Type B pancreatic cell (in vitro differentiated cells): ENCODE data around the gene SPG11. TPM values are rescaled to one million over a fixed set of nuclear protein-coding genes. Genes with fewer than 3 reads are reported as not detected.

ENCODE experiments used
- DNase-seq: peaks from one replicate; pipeline ENCODE4 v3.0.0; 2021; ENCODE audit warnings: mixed read lengths; ENCODE audit not compliant: unreplicated experiment; ENCODE audit errors: extremely low spot score
- H3K27ac Mint-ChIP-seq: 2 replicates; pipeline ENCODE4 v1.8.0; 2021; ENCODE audit warnings: mild to moderate bottlenecking, mixed read lengths
- H3K27me3 Mint-ChIP-seq: 2 replicates; pipeline ENCODE4 v1.8.0; 2021; ENCODE audit warnings: mixed read lengths
- H3K36me3 Mint-ChIP-seq: 2 replicates; pipeline ENCODE4 v1.8.0; 2021; ENCODE audit warnings: mixed read lengths
- H3K4me1 Mint-ChIP-seq: one replicate; pipeline ENCODE4 v1.8.0; 2021; ENCODE audit warnings: mixed read lengths; ENCODE audit not compliant: unreplicated experiment
- H3K4me3 Mint-ChIP-seq: 2 replicates; pipeline ENCODE4 v1.8.0; 2021; ENCODE audit warnings: mild to moderate bottlenecking, mixed read lengths
- H3K9me3 Mint-ChIP-seq: 2 replicates; pipeline ENCODE4 v1.8.0; 2021; ENCODE audit warnings: mixed read lengths
- total RNA-seq: library from RNA; stranded (reverse); gene quantifications from 2 replicates; pipeline ENCODE4 v1.2.1, GENCODE V29; 2021; ENCODE audit warnings: low replicate concordance
- TF ChIP-seq, protein P1 (sequence below): fragments of 200-600 bp; sonication (generic); conservative IDR thresholded peaks from 2 replicates; pipeline ENCODE4 v1.5.0; 2021; ENCODE audit warnings: antibody characterized with exemption, mild to moderate bottlenecking

SPG11 gene
- total RNA-seq, 1 donor from 2014 or later: 80.4 TPM

- H3K27me3 Mint-ChIP-seq: peaks cover 18% of the 10 kb centered on the region
- H3K36me3 Mint-ChIP-seq: no peaks in the 10 kb centered on the region
Observed at GRCh38 chr15:44668921-44669320, 5.5 kb upstream of the SPG11 start.

GRCh38 chr15:44667039-44667360, 3.5 kb upstream of the SPG11 start:
- Mint-ChIP-seq H3K27me3 (peaks cover 14% of the 10 kb centered on the region), H3K9me3 (no peaks in the 10 kb centered on the region), H3K4me3 (no peak overlapping the region), H3K36me3 (no peaks in the 10 kb centered on the region), H3K27ac (no peak overlapping the region), H3K4me1 (peaks cover 5% of the 10 kb centered on the region)
- no peak for DNase-seq
- TF ChIP-seq, protein P1, sequence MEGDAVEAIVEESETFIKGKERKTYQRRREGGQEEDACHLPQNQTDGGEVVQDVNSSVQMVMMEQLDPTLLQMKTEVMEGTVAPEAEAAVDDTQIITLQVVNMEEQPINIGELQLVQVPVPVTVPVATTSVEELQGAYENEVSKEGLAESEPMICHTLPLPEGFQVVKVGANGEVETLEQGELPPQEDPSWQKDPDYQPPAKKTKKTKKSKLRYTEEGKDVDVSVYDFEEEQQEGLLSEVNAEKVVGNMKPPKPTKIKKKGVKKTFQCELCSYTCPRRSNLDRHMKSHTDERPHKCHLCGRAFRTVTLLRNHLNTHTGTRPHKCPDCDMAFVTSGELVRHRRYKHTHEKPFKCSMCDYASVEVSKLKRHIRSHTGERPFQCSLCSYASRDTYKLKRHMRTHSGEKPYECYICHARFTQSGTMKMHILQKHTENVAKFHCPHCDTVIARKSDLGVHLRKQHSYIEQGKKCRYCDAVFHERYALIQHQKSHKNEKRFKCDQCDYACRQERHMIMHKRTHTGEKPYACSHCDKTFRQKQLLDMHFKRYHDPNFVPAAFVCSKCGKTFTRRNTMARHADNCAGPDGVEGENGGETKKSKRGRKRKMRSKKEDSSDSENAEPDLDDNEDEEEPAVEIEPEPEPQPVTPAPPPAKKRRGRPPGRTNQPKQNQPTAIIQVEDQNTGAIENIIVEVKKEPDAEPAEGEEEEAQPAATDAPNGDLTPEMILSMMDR: no peak

More at GRCh38 chr15:44668921-44669320, 5.5 kb upstream of the SPG11 start:
- H3K27ac Mint-ChIP-seq: no peak overlapping the region
- no peak overlapping the region for H3K4me3 Mint-ChIP-seq
- peaks cover 1% of the 10 kb centered on the region for H3K4me1 Mint-ChIP-seq
- no peaks in the 10 kb centered on the region for H3K9me3 Mint-ChIP-seq
- TF ChIP-seq, protein P1: no peak
- no peak for DNase-seq

DNA sequence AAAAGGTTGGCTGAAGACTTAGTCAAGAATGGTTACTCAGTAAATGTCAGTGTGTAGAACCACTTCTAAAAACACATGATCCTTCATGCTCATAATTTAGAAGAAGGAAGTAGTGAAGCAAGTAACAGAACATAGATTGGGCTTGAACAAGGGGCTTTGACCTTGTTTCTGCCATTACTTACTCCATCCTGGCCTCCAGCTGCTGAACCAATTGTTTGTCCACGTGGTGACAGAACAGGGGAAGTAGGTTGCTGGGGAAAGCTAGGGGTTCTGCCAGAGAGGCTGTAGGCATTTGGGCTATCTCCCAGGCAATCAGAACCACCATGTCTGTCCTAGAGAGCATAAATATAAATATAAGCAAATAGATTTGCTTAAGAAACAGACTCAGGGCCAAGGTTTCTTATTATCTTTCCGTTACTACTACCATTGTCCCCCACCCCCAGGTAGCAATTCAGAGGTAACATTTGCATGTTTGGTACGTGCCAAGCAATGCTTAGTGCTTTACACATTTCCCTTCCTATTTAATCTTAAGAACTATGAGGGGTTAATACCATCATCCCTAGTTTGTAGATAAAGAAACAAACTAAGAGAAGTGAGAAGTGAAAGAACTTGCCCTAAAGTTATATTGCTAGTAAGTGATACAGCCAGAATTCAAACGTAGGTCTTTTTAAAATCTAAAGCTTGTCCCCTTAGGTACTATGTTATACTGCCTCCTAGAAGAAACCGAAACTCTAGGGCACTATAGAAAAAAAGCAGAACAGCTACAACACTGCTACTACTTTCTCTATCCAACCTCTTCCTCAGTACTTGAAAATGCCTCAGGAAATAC, 3.0 kb upstream of the SPG11 start:
- Mint-ChIP-seq H3K36me3 (no peaks in the 10 kb centered on the region), H3K27me3 (peaks cover 14% of the 10 kb centered on the region), H3K4me3 (no peak overlapping the region), H3K4me1 (peaks cover 9% of the 10 kb centered on the region), H3K9me3 (no peaks in the 10 kb centered on the region), H3K27ac (no peak overlapping the region)
- DNase-seq: no peak
- TF ChIP-seq, protein P1: no peak

- peaks cover 9% of the 10 kb centered on the region for H3K27me3 Mint-ChIP-seq
- H3K4me1 Mint-ChIP-seq: peaks cover 9% of the 10 kb centered on the region
- H3K4me3 Mint-ChIP-seq: peak overlapping the region; percentile 99
- H3K9me3 Mint-ChIP-seq: no peaks in the 10 kb centered on the region
- TF ChIP-seq, protein P1: no peak
- H3K27ac Mint-ChIP-seq: peak overlapping the region; percentile 93
- DNase-seq: no peak
- peaks cover 6% of the 10 kb centered on the region for H3K36me3 Mint-ChIP-seq
Observed at GRCh38 chr15:44662478-44663409, 718 bp downstream of the SPG11 start.

GRCh38 chr15:44661576-44661975, 1.9 kb downstream of the SPG11 start:
- Mint-ChIP-seq H3K4me1 (peaks cover 9% of the 10 kb centered on the region), H3K27ac (no peak overlapping the region), H3K4me3 (peak overlapping the region; percentile 59), H3K9me3 (no peaks in the 10 kb centered on the region), H3K36me3 (peaks cover 7% of the 10 kb centered on the region), H3K27me3 (no peaks in the 10 kb centered on the region)
- DNase-seq: no peak
- TF ChIP-seq, protein P1: no peak
